Loucy (cell line): ENCODE results near the gene EPB41.
"Not testable (repeated sequence)": the region's sequence is repeated elsewhere in the genome, so short reads cannot be mapped to it uniquely, and the experiment has no call there.

Source experiments
- EZH2phosphoT487 ChIP-seq: fragments of 200-600 bp; IDR thresholded peaks from 2 replicates; pipeline ENCODE4 v1.6.1; 2018; ENCODE audit warnings: antibody characterized with exemption, mild to moderate bottlenecking, moderate library complexity, borderline replicate concordance
- TF ChIP-seq, protein P1 (sequence below): fragments of 200-600 bp; sonication (generic); conservative IDR thresholded peaks from 2 replicates; pipeline ENCODE4 v1.5.1; 2014; ENCODE audit warnings: mild to moderate bottlenecking, antibody characterized with exemption, low read length

DNA sequence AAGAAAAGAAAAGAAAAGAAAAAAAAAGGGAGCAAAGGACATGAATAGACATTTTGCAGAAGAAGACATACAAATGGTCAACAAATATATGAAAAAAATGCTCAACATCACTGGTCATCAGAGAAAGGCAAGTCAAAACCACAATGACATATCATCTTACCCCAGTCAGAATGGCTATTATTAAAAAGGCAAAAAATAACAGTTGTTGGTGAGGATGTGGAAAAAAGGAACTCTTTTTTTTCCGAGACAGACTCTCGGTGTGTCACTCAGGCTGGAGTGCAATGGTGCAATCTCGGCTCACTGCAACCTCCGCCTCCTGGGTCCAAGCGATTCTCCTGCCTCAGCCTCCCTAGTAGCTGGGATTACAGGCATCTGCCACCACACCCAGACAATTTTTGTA, 39.2 kb upstream of the EPB41 start:
- TF ChIP-seq, protein P1, sequence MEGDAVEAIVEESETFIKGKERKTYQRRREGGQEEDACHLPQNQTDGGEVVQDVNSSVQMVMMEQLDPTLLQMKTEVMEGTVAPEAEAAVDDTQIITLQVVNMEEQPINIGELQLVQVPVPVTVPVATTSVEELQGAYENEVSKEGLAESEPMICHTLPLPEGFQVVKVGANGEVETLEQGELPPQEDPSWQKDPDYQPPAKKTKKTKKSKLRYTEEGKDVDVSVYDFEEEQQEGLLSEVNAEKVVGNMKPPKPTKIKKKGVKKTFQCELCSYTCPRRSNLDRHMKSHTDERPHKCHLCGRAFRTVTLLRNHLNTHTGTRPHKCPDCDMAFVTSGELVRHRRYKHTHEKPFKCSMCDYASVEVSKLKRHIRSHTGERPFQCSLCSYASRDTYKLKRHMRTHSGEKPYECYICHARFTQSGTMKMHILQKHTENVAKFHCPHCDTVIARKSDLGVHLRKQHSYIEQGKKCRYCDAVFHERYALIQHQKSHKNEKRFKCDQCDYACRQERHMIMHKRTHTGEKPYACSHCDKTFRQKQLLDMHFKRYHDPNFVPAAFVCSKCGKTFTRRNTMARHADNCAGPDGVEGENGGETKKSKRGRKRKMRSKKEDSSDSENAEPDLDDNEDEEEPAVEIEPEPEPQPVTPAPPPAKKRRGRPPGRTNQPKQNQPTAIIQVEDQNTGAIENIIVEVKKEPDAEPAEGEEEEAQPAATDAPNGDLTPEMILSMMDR = not testable (repeated sequence)
- TF ChIP-seq EZH2phosphoT487 = not testable (repeated sequence)
